WTC11 (cell line): ENCODE results near the gene NQO1. TPM values are rescaled to one million over a fixed set of nuclear protein-coding genes. Genes with fewer than 3 reads are reported as not detected.

Experiments
- AR ChIP-seq: fragments of 250-450 bp; sonication (Bioruptor Pico); IDR thresholded peaks from 2 replicates; pipeline ENCODE4 v1.9.0; 2021; ENCODE audit warnings: mild to moderate bottlenecking
- ATF2 ChIP-seq: sonication (generic); formaldehyde crosslinking; IDR thresholded peaks from 2 replicates; pipeline ENCODE4 v1.8.1; 2022; ENCODE audit warnings: low read depth, missing genetic modification reagents, borderline replicate concordance
- CTCF ChIP-seq: fragments of 200-600 bp; IDR thresholded peaks from 2 replicates; pipeline ENCODE4 v1.8.0; 2022; ENCODE audit warnings: antibody characterized with exemption
- E2F5 ChIP-seq: sonication (generic); formaldehyde crosslinking; IDR thresholded peaks from 2 replicates; pipeline ENCODE4 v1.8.1; 2022; ENCODE audit warnings: mild to moderate bottlenecking, moderate library complexity, missing genetic modification reagents
- EMX1 ChIP-seq: fragments of 250-450 bp; sonication (Bioruptor Pico); IDR thresholded peaks from 2 replicates; pipeline ENCODE4 v1.8.0; 2021; ENCODE audit warnings: mild to moderate bottlenecking
- ETV6 ChIP-seq: sonication (generic); formaldehyde crosslinking; IDR thresholded peaks from 2 replicates; pipeline ENCODE4 v1.8.1; 2022; ENCODE audit warnings: mild to moderate bottlenecking, missing genetic modification reagents
- GTF2I ChIP-seq: fragments of 250-450 bp; sonication (Bioruptor Pico); conservative IDR thresholded peaks from 2 replicates; pipeline ENCODE4 v1.4.0; 2021; ENCODE audit warnings: mild to moderate bottlenecking
- IRF1 ChIP-seq: sonication (generic); formaldehyde crosslinking; IDR thresholded peaks from 2 replicates; pipeline ENCODE4 v1.8.0; 2023; ENCODE audit warnings: missing genetic modification reagents
- IRF2 ChIP-seq: sonication (generic); formaldehyde crosslinking; IDR thresholded peaks from 2 replicates; pipeline ENCODE4 v1.8.0; 2022; ENCODE audit warnings: low read depth, missing genetic modification reagents, borderline replicate concordance
- JUN ChIP-seq: sonication (generic); formaldehyde crosslinking; IDR thresholded peaks from 2 replicates; pipeline ENCODE4 v1.8.0; 2023; ENCODE audit warnings: mild to moderate bottlenecking, missing genetic modification reagents
- KAT7 ChIP-seq: sonication (generic); formaldehyde crosslinking; IDR thresholded peaks from 2 replicates; pipeline ENCODE4 v1.8.1; 2023; ENCODE audit warnings: missing genetic modification reagents, mild to moderate bottlenecking, borderline replicate concordance
- MAX ChIP-seq: sonication (generic); formaldehyde crosslinking; IDR thresholded peaks from 2 replicates; pipeline ENCODE4 v1.8.0; 2022; ENCODE audit warnings: mild to moderate bottlenecking, missing genetic modification reagents
- NFYB ChIP-seq: sonication (generic); formaldehyde crosslinking; conservative IDR thresholded peaks from 2 replicates; pipeline ENCODE4 v1.8.0; 2022; ENCODE audit warnings: low read depth, missing genetic modification reagents
- NR1H2 ChIP-seq: sonication (generic); formaldehyde crosslinking; IDR thresholded peaks from 2 replicates; pipeline ENCODE4 v1.9.0; 2021; ENCODE audit warnings: mild to moderate bottlenecking, moderate library complexity, missing genetic modification reagents
- NR3C1 ChIP-seq: sonication (generic); formaldehyde crosslinking; conservative IDR thresholded peaks from 2 replicates; pipeline ENCODE4 v1.8.1; 2023; ENCODE audit warnings: low read depth, mild to moderate bottlenecking, missing genetic modification reagents
- PRRX2 ChIP-seq: fragments of 250-450 bp; sonication (Bioruptor Pico); IDR thresholded peaks from 2 replicates; pipeline ENCODE4 v1.8.0; 2021; ENCODE audit warnings: mild to moderate bottlenecking
- SMAD4 ChIP-seq: sonication (generic); formaldehyde crosslinking; IDR thresholded peaks from 2 replicates; pipeline ENCODE4 v1.8.0; 2022; ENCODE audit warnings: mild to moderate bottlenecking, missing genetic modification reagents
- SOX15 ChIP-seq: fragments of 250-450 bp; sonication (Bioruptor Pico); IDR thresholded peaks from 2 replicates; pipeline ENCODE4 v1.9.0; 2021; ENCODE audit warnings: mild to moderate bottlenecking
- SP1 ChIP-seq: sonication (generic); formaldehyde crosslinking; conservative IDR thresholded peaks from 2 replicates; pipeline ENCODE4 v1.8.1; 2022; ENCODE audit warnings: missing genetic modification reagents
- TEAD4 ChIP-seq: sonication (generic); formaldehyde crosslinking; IDR thresholded peaks from 2 replicates; pipeline ENCODE4 v1.8.0; 2022; ENCODE audit warnings: mild to moderate bottlenecking, missing genetic modification reagents
- ZNF281 ChIP-seq: sonication (generic); formaldehyde crosslinking; IDR thresholded peaks from 2 replicates; pipeline ENCODE4 v1.8.0; 2023; ENCODE audit warnings: mild to moderate bottlenecking, missing genetic modification reagents
- ZNF423 ChIP-seq: fragments of 250-450 bp; sonication (Bioruptor Pico); IDR thresholded peaks from 2 replicates; pipeline ENCODE4 v2.1.2; 2022; ENCODE audit warnings: mild to moderate bottlenecking, moderate library complexity
- ZNF425 ChIP-seq: fragments of 250-450 bp; sonication (Bioruptor Pico); conservative IDR thresholded peaks from 2 replicates; pipeline ENCODE4 v1.9.0; 2021; ENCODE audit warnings: mild to moderate bottlenecking
- total RNA-seq: library from RNA; stranded (reverse); gene quantifications from 3 replicates; pipeline ENCODE4 v1.2.3, GENCODE V29; 2021

The NQO1 gene
- total RNA-seq, 1 experiment from 2014 or later, result 38.9 TPM

GRCh38 chr16:69754469-69755310, 28.3 kb upstream of the NQO1 start, which contains the start of gene NOB1 (continued):
- TF ChIP-seq CTCF, result peak; percentile 94
- TF ChIP-seq ZNF281 (CRISPR knock-in tag), result no peak
- TF ChIP-seq AR (CRISPR knock-in tag), result no peak
- no peak for TF ChIP-seq PRRX2 (CRISPR knock-in tag)
- TF ChIP-seq JUN (CRISPR knock-in tag), result peak; percentile 62
- no peak for TF ChIP-seq ATF2
- peak; percentile 97 for TF ChIP-seq MAX (CRISPR knock-in tag)
- no peak for TF ChIP-seq NR1H2 (CRISPR knock-in tag)
- TF ChIP-seq E2F5 (CRISPR knock-in tag), result no peak
- no peak for TF ChIP-seq NFYB
- TF ChIP-seq GTF2I (CRISPR knock-in tag), result no peak
- no peak for TF ChIP-seq SMAD4 (CRISPR knock-in tag)
- peak; percentile 75 for TF ChIP-seq SP1 (CRISPR knock-in tag)
- no peak for TF ChIP-seq IRF2 (CRISPR knock-in tag)
- TF ChIP-seq NR3C1 (CRISPR knock-in tag), result no peak
- TF ChIP-seq IRF1 (CRISPR knock-in tag), result peak; percentile 34; the same call in 1 of the 2 replicates
- TF ChIP-seq TEAD4 (CRISPR knock-in tag), result no peak
- TF ChIP-seq ZNF425 (CRISPR knock-in tag), result no peak
- no peak for TF ChIP-seq KAT7 (CRISPR knock-in tag)
- 0 out of 2 replicates have a peak, but pooled peaks have one; percentile 67 for TF ChIP-seq ETV6 (CRISPR knock-in tag)
- TF ChIP-seq EMX1 (CRISPR knock-in tag), result no peak
- TF ChIP-seq ZNF423 (CRISPR knock-in tag), result no peak
- TF ChIP-seq SOX15 (CRISPR knock-in tag), result no peak
